GM12864 (cell line): Measurements from ENCODE around the gene TNFRSF14.

Experiments used
- DNase-seq: peaks from one replicate; pipeline ENCODE4 v3.0.0-alpha.2; 2011; ENCODE audit warnings: low read depth
- H3K4me3 ChIP-seq: 2 replicates; pipeline ENCODE4 v1.5.1; 2011; ENCODE audit warnings: mild to moderate bottlenecking, low read depth, low read length, control low read depth
- CTCF ChIP-seq: IDR thresholded peaks from 2 replicates; pipeline ENCODE4 v1.5.1; 2011; ENCODE audit warnings: low read depth, mild to moderate bottlenecking, moderate library complexity, low read length, control low read depth, inconsistent platforms; ENCODE audit errors: missing control alignments

The TNFRSF14 gene

GRCh38 chr1:2516946-2517345 is 39.2 kb upstream of the TNFRSF14 start:
- no peak for DNase-seq
- no peak for TF ChIP-seq CTCF
- H3K4me3 ChIP-seq: no peak overlapping the region

DNA sequence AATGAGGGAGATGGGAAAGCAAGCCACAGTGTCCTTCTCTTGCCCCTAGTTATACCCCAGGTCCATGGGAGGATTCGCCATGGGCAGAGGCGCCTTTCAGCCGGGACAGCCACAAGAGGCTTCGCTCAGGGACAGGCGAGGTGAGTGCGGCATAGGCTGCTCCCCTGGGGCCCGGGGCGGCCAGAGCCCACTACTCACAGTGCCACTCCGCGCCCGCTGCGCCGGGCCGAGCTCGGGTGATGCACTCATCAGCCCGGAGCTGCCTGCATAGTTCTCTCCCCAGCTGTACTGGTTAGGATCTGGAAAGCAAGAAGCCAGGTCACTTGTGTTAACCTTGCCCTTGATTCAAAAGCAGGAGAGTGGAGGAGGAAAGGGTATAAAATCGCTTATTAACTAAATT is 38.2 kb upstream of the TNFRSF14 start:
- H3K4me3 ChIP-seq: no peak overlapping the region
- no peak for DNase-seq
- TF ChIP-seq CTCF: no peak

DNA sequence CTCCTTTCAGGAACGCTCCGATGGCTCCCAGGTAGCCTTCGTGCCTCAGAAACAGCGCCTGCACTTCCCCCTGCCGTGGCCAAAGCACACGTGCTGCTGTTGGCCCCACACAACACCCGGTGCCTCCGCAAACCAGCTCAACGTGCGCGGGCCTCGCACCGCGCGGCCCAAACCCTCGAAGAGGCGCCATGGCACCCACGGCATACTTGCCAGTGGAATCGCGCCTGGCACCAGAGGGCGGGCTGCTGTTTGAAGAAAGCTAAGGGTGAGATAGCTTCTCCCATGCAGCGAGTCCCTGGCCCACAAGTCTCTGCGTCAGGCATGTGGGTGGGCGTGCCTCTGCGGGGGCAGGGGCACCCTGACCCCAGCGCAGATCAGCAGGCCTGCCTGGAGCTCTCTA is 37.6 kb upstream of the TNFRSF14 start:
- DNase-seq: no peak
- no peak overlapping the region for H3K4me3 ChIP-seq
- TF ChIP-seq CTCF: no peak

DNA sequence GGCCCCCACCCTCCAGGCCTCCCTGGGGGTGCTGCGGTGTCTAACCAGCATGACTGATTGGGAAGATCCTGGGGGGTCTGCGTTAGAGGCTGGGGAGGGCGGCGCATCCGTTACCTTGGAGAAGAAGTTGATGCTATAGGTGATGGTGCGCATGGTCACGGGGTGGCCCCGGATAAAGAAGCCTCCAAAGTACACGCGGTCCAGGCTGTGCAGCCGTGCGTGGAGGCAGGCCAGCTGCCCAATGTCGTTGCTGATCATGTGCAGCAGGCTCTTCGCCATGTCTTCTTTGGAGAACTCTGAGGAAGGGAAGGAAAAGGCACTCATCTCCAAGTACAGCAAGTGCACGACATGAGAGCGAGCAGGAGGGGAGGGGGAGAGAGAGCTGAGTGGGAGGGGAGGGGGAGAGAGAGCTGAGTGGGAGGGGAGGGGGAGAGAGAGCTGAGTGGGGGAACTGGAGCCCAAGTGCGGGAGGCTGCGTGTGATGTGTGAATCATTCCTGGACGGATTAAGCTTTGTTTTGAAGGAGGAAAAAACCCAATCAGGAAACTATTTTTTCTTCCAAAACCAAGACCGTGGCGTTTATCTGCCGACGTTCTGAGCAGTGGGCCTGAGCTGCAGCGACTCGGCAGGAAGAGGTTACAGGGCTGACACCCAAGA is 37.0 kb upstream of the TNFRSF14 start:
- DNase-seq: no peak
- H3K4me3 ChIP-seq: no peak overlapping the region
- TF ChIP-seq CTCF: no peak

DNA sequence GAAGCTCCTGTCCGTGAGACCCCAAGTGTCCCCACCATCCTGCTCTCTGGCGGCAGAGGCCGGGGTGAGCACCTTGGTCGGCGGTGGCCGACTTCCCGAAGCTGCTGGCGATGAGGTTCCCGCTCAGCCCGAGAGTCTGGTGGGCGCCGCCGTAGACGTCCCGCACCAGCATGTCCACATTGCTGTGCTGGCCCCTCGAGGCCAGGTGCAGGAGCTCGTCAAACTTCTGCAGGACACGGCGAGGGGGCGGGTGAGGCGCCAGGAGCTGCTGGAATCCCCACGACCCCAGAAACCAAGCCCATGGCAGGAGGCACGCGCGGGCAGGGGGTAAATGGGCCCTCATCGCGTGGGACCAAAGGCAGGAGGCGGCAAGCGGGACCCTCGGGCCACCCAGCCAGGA is 36.4 kb upstream of the TNFRSF14 start:
- no peak for TF ChIP-seq CTCF
- no peak for DNase-seq
- H3K4me3 ChIP-seq: no peak overlapping the region

DNA sequence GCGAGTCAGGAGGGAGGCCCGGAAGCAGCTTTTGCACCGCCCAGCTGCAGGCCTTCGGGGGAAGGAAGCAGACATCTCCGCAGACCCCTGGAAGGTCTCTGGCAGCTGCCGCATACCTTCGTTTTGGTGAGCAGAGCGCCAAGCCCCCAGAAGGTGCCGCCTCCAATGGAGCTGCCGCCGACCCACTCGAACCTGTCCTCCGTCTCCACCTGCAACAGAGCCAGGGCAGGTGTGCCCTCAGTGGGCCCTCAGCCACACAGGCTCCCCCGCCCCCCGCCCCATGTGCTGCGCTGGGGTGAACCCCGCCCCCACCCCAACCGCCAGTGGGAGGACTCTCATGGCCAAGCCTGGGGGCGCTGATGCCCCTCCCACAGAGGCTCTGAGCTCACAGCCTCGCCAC is 36.0 kb upstream of the TNFRSF14 start:
- TF ChIP-seq CTCF: no peak
- no peak overlapping the region for H3K4me3 ChIP-seq
- no peak for DNase-seq

GRCh38 chr1:2520806-2521205 is 35.4 kb upstream of the TNFRSF14 start:
- H3K4me3 ChIP-seq: no peak overlapping the region
- TF ChIP-seq CTCF: no peak
- no peak for DNase-seq
